Right forelimb (tissue), 1 donor: ENCODE results near the gene ZNF205.

ENCODE experiments used
- DNase-seq: peaks from one replicate; pipeline ENCODE4 v3.0.0-alpha.2; 2018

Gene ZNF205

GRCh38 chr16:3085868-3086595 lies 26.4 kb upstream of the ZNF205 start:
- no peak for DNase-seq

DNA sequence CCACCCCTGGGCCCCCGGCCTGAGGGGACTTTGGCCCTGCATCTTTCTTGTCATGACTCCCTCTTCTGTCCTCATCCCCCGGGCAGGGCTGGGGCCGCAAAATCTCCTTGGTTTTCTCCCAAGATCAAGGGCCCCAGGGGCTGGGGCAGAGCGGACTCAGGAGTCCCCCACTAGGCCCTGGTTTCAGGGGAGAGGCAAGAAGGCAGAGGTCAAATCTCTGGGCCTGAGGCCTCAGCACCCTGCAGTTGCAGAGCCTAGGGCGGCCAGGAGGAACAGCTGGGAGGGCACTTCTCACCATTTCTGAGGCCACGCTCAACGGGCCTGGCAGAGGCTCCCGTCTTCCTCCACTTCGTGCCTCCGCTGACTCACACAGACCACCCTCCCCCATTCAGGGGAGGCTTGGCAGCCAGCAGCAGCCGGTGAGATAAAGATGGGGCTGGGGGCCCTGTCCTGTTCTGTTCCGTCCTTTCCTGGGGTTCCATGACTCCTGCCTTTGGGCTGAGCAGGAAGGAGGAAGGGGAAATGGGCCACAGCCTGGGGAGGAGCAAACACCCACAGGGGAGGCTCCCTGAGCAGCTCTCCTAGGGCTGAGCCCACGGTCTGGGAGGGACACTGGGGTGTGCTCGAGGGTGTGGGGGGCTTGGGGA lies 25.7 kb upstream of the ZNF205 start:
- no peak for DNase-seq

DNA sequence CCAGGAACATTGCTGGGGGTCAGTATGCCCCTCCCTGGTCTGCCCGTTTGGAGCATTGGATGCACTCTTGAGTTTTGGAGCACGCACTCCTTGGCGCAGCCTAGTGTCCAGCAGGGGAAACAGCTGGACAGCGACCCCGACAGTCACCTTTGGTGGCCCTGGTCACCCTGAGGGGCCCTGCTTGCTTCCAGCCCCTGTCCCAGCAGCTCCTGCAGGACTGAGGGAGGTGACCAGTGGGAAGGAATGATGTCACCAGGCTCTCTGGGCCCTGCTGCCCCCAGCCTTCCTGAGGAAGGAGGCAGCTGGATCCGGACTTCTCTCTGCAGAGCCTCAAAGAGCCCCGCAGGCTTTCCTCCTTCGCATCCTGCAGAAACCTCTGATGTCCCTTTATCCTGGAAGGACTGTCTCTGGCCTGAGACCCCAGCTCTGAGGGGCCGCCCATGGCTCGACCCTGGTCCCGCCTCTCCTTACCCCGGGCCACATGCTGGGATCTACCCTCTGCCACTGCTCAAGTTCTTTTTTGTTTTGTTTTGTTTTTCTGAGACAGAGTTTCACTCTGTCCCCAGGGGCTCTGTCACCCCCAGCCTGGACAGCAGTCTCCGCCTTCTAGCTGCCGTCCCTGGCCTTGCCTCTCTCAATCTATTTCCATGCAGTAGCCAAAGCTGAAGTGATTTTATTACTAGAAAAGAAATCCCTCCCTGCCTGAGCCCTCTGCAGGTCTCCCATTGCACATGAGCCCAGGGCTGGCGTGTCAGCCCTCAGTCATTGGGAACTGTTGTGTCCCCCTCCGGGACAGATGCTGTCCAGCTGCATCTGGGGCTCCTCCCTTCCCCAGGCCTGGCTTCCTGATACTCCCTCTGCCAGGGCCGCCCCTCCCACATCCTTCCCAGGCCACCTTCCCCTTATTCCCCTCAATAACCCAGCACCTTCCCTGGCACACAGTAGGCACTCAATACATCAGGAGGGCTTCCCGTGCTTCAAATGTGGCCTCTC lies 24.8 kb upstream of the ZNF205 start:
- DNase-seq: peak; percentile 55

GRCh38 chr16:3088450-3088849 lies 23.9 kb upstream of the ZNF205 start:
- DNase-seq: no peak

GRCh38 chr16:3088925-3089716 lies 23.3 kb upstream of the ZNF205 start:
- no peak for DNase-seq

DNA sequence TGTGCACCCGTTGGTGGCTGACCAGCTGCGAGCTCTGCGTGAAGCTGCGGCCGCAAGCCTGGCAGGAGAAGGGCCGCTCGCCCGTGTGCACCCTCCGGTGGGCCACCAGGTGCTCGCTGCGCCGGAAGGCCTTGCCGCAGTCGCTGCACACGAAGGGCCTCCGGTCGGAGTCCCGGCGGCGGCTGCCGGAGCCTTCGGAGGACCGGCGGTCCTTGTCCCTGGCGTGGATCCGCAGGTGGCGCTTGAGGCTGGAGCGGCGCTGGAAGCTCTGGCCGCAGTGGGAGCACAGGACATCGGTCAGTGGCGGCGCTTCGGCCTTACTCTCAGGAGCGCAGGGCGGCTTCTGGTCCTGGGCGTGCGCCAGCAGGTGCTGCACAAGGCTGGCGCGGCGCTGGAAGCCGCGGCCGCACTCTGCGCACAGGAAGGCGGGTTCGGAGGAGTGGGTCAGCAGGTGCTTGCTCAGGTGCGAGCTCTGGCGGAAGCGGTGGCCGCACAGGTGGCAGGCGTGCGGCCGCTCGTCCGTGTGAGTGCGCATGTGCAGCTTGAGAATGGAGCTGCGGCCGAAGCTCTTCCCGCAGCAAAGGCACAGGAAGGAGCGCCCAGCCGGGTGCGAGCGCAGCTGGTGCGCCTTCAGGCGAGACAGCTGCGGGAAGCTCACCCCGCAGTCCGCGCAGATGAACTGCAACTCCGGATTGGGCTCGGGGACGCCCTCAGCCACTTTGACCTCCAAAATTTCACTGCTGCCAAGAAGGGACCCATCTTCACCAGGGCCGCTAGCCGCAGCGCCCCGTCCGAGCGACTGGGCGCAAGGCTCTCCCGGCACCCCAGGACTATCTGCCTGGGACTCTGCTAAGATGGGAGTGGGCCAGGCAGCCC lies 22.4 kb upstream of the ZNF205 start:
- no peak for DNase-seq

DNA sequence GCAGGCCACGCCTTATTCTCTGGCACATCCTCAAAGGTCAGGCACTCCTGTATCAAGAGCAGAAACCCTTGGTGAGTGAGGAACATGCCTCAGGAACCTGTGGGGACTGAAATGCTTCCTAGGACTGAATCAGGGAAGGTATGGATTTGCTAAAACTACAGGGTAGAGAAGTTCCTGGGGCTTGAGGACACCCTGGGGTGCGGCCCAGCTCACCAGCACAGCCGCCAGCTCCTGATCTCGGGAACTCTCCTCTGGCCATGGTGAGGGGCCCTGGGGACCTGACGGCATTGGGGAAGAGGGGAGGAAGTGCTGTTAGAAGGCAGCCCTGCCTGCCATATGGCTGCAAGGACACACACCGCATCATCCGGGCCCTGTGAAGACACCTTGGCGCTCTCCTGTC lies 20.8 kb upstream of the ZNF205 start:
- no peak for DNase-seq

DNA sequence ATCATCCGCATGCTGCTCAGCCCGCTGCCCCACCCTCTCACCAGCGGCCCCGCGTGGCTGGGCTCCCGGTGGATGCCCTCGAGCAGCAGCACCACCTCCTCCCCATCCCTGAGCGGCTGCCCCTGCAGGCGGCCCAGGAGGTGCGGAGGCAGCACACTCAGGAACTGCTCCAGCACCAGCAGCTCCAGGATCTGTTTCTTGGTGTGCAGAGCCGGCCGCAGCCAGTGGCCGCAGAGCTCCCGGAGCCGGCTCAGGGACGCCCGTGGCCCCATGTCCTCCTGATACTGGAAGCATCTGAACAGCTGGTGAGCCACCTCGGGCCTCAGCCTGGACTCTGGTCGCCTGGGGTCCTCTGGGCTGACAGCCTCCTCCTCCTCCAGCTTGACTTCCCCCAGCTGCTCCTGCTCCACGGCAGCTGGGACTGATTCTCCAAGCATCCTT lies 19.9 kb upstream of the ZNF205 start:
- no peak for DNase-seq

- DNase-seq: no peak
These were observed 17.9 kb upstream of the ZNF205 start for GRCh38 chr16:3094289-3095027.

- DNase-seq: no peak
These were observed 16.5 kb upstream of the ZNF205 start for GRCh38 chr16:3095869-3096268.

- no peak for DNase-seq
These were observed 16.0 kb upstream of the ZNF205 start for GRCh38 chr16:3096362-3096761.

- no peak for DNase-seq
These were observed 15.1 kb upstream of the ZNF205 start for GRCh38 chr16:3097266-3097665.

DNA sequence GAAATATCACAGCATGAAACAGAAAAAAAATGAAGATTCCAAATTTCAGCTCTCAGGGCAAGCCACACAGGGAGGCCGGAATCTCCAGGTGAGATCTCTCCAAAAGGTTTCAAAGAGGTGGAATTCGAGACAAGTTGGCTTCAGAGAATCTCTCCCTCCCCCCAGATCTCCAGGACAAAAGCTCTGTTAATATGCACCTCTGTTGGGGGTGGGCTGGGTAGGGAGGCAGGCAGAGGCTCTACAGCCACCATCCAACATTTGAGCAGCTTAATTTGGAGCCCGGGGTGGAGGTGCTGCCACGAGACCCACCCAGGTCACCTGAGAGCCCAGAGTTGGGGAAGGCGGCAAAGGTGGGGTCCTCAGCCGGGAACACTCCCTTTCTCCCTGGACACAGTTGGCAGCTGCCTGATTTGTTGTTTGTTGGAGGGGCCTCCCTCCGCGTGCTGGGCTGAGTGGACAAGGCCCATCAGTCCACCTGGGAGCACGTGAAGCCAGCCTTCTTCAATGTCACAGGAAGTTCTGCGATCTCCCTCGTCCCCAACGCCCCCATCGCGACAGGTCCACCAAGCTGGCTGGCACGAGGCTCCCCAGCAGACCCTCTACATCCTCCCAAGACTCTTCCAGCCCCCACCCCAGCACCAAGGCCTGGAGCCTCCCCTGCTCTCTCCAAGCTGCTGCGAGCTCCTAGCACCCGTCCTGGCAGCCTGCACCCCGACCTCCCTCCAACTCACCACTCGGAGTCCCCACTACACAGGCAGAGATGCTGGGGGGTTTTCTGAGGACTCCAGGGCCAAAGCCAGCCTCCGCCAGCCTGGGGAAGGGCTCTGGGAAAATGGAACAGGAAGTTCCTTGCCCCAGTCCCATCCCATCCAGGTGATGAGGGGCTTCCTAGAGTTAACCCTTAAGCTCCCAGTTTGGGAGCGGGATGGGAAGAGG lies 13.7 kb upstream of the ZNF205 start, which contains the start of gene ZSCAN10:
Gene ZSCAN10 (minus strand): TSS at position 836 of the 936 bp plus-strand sequence. CDS start 6,357 bp downstream, outside the sequence.
- no peak for DNase-seq

GRCh38 chr16:3099395-3099731 lies 13.0 kb upstream of the ZNF205 start:
- no peak for DNase-seq

- peak; percentile 88 for DNase-seq
These were observed 12.5 kb upstream of the ZNF205 start for GRCh38 chr16:3099732-3100499.

GRCh38 chr16:3101018-3101840 lies 11.2 kb upstream of the ZNF205 start:
- DNase-seq: no peak

- DNase-seq: no peak
These were observed 10.4 kb upstream of the ZNF205 start for GRCh38 chr16:3101841-3102470.
